HEK293T (cell line): ENCODE data around the gene ZBTB7B.

Experiments
- ARNT ChIP-seq: fragments of 450-650 bp; IDR thresholded peaks from 2 replicates; pipeline ENCODE4 v1.6.1; 2017; ENCODE audit warnings: mild to moderate bottlenecking
- BHLHE40 ChIP-seq: fragments of 450-650 bp; IDR thresholded peaks from 2 replicates; pipeline ENCODE4 v1.6.1; 2016; ENCODE audit warnings: mild to moderate bottlenecking, moderate library complexity, borderline replicate concordance
- CTBP1 ChIP-seq: fragments of 450-650 bp; IDR thresholded peaks from 2 replicates; pipeline ENCODE4 v1.6.1; 2016; ENCODE audit warnings: borderline replicate concordance
- ELF4 ChIP-seq: fragments of 450-650 bp; IDR thresholded peaks from 2 replicates; pipeline ENCODE4 v1.6.1; 2017; ENCODE audit warnings: antibody characterized with exemption
- FOXA1 ChIP-seq: fragments of 450-650 bp; IDR thresholded peaks from 2 replicates; pipeline ENCODE4 v1.6.1; 2016; ENCODE audit warnings: mild to moderate bottlenecking
- FOXK2 ChIP-seq: fragments of 450-650 bp; IDR thresholded peaks from 2 replicates; pipeline ENCODE4 v1.6.1; 2016; ENCODE audit warnings: mild to moderate bottlenecking
- L3MBTL2 ChIP-seq: fragments of 450-650 bp; conservative IDR thresholded peaks from 2 replicates; pipeline ENCODE4 v1.6.1; 2016; ENCODE audit warnings: mild to moderate bottlenecking
- SP1 ChIP-seq: fragments of 450-650 bp; IDR thresholded peaks from 2 replicates; pipeline ENCODE4 v1.6.1; 2017
- SUZ12 ChIP-seq: fragments of 450-650 bp; IDR thresholded peaks from 2 replicates; pipeline ENCODE4 v1.6.1; 2016; ENCODE audit warnings: mild to moderate bottlenecking
- TARDBP ChIP-seq: fragments of 450-650 bp; IDR thresholded peaks from 2 replicates; pipeline ENCODE4 v1.6.1; 2016
- ZNF384 ChIP-seq: fragments of 450-650 bp; IDR thresholded peaks from 2 replicates; pipeline ENCODE4 v1.6.1; 2016

- no peak for TF ChIP-seq ARNT
- TF ChIP-seq SP1, result no peak
- TF ChIP-seq TARDBP, result no peak
- TF ChIP-seq FOXK2, result no peak
- TF ChIP-seq ZNF384, result no peak
- TF ChIP-seq SUZ12, result no peak
- TF ChIP-seq ELF4, result no peak
- TF ChIP-seq BHLHE40, result no peak
- TF ChIP-seq CTBP1, result no peak
- TF ChIP-seq FOXA1, result no peak
- no peak for TF ChIP-seq L3MBTL2
Measured at GRCh38 chr1:155051342-155051776, 48.8 kb downstream of the ZBTB7B start.
